HepG2 (cell line): ENCODE measurements around the gene NOP58. TPM values are rescaled to one million over a fixed set of nuclear protein-coding genes. Genes with fewer than 3 reads are reported as not detected.

Experiments used
- ATAC-seq: fragments of 200-7000 bp; cut with Tn5 transposase; 3 replicates; pipeline ENCODE4 v1.9.1; 2020; ENCODE audit warnings: mild to moderate bottlenecking, moderate library complexity
- BruUV-seq: library from RNA; stranded (reverse); fragments of 400-500 nt; replicated peaks from 2 replicates; lab custom pipeline; 2021; lab: Mats Ljungman, UMichigan
- CTCF ChIA-PET: fragments of 300-600 bp; formaldehyde crosslinking; extraction: SDS; loops from one replicate; lab custom pipeline; 2021; ENCODE audit warnings: low total read pairs, inconsistent platforms, low intra/inter-chr PET ratio; lab: Yijun Ruan, JAX
- POLR2A ChIA-PET: fragments of 350-600 bp; sonication (Branson Sonifier 250); formaldehyde crosslinking; loops from one replicate; lab custom pipeline; 2020; ENCODE audit warnings: antibody characterized with exemption, inconsistent platforms; lab: Yijun Ruan, JAX
- DNase-seq: peaks from one replicate; pipeline ENCODE4 v3.0.0-alpha.2; 2015; ENCODE audit warnings: low spot score
- FAIRE-seq: peaks from 3 replicates; lab custom pipeline; 2011; peaks lifted over from hg19 to GRCh38; lab: Jason Lieb, UNC
- H2AFZ ChIP-seq: one replicate; pipeline ENCODE4 v1.6.1; 2011; ENCODE audit warnings: low read length, inconsistent platforms
- H3K27ac ChIP-seq: fragments of 300-600 bp; 3 replicates; pipeline ENCODE4 v1.8.0; 2011; ENCODE audit warnings: mixed run types, mild to moderate bottlenecking, mixed read lengths, low read length, inconsistent platforms; ENCODE audit not compliant: insufficient read depth; ENCODE audit errors: extremely low read length
- H3K27me3 ChIP-seq, 2 experiments: fragments of 200-600 bp in 1 of 2; 2 replicates in 1 of 2; 3 replicates in 1 of 2; pipeline versions ENCODE4 v1.6.0 to v1.8.0; 2011; ENCODE audit warnings: low read length in 2 of 2, mild to moderate bottlenecking in 2 of 2, moderate library complexity in 2 of 2, inconsistent platforms in 1 of 2; ENCODE audit not compliant: insufficient read depth in 2 of 2, control insufficient read depth in 1 of 2
- H3K36me3 ChIP-seq, 2 experiments: fragments of 200-600 bp in 1 of 2; replicated peaks in 1 of 2; 2 replicates in 1 of 2; 3 replicates in 1 of 2; pipeline versions ENCODE4 v1.5.1 to v1.8.0; 2011; ENCODE audit warnings: low read length in 2 of 2, inconsistent platforms in 1 of 2; ENCODE audit not compliant: insufficient read depth in 2 of 2, control insufficient read depth in 1 of 2
- H3K4me1 ChIP-seq: 2 replicates; pipeline ENCODE4 v1.5.1; 2012; ENCODE audit warnings: low read length, inconsistent platforms; ENCODE audit not compliant: insufficient read depth
- H3K4me2 ChIP-seq: 2 replicates; pipeline ENCODE4 v1.6.0; 2011; ENCODE audit warnings: low read depth, low read length, inconsistent platforms
- H3K4me3 ChIP-seq, 3 experiments: fragments of 200-600 bp in 1 of 3; sonication (generic), shearing (Covaris generic) in 1 of 3; replicated peaks in 1 of 3; 2 replicates each; pipeline ENCODE4 v1.5.1; 2011 to 2016; ENCODE audit warnings: low read length in 3 of 3, inconsistent platforms in 2 of 3, low read depth in 2 of 3, mild to moderate bottlenecking in 2 of 3, control low read depth in 1 of 3, mixed read lengths in 1 of 3; ENCODE audit not compliant: insufficient read depth in 1 of 3
- H3K79me2 ChIP-seq: one replicate; pipeline ENCODE4 v1.6.1; 2011; ENCODE audit warnings: low read length, inconsistent platforms; ENCODE audit not compliant: insufficient read depth
- H3K9ac ChIP-seq: 2 replicates; pipeline ENCODE4 v1.6.0; 2011; ENCODE audit warnings: mild to moderate bottlenecking, low read depth, low read length, inconsistent platforms; ENCODE audit not compliant: insufficient read depth
- H3K9me3 ChIP-seq: 2 replicates; pipeline ENCODE4 v1.5.1; 2012; ENCODE audit warnings: mild to moderate bottlenecking, low read length
- H4K20me1 ChIP-seq: 2 replicates; pipeline ENCODE4 v1.6.0; 2011; ENCODE audit warnings: inconsistent platforms, mild to moderate bottlenecking, low read length, moderate library complexity; ENCODE audit not compliant: insufficient read depth
- ARID2 ChIP-seq: sonication (generic); formaldehyde crosslinking; IDR thresholded peaks from 2 replicates; pipeline ENCODE4 v1.8.1; 2022; ENCODE audit warnings: mild to moderate bottlenecking, missing genetic modification reagents, borderline replicate concordance
- HES4 ChIP-seq: sonication (generic); formaldehyde crosslinking; IDR thresholded peaks from 2 replicates; pipeline ENCODE4 v1.9.0; 2021; ENCODE audit warnings: mild to moderate bottlenecking, missing genetic modification reagents, borderline replicate concordance
- MAFF ChIP-seq: IDR thresholded peaks from 2 replicates; pipeline ENCODE4 v1.6.1; 2011; ENCODE audit warnings: low read depth, low read length, improper control_type of control experiment
- MAFK ChIP-seq, 2 experiments: IDR thresholded peaks in 1 of 2; conservative IDR thresholded peaks in 1 of 2; 2 replicates each; pipeline ENCODE4 v1.6.1; 2011; ENCODE audit warnings: improper control_type of control experiment in 2 of 2, low read length in 2 of 2
- MIER3 ChIP-seq: IDR thresholded peaks from 2 replicates; pipeline ENCODE4 v1.6.1; 2016; ENCODE audit warnings: missing compliant biosample characterization, borderline replicate concordance
- NFRKB ChIP-seq: fragments of 450-650 bp; IDR thresholded peaks from 2 replicates; pipeline ENCODE4 v1.6.1; 2017
- PCBP2 ChIP-seq: fragments of 200-400 bp; formaldehyde crosslinking; optimal IDR thresholded peaks from 2 replicates; pipeline ENCODE3; 2018; ENCODE audit warnings: low read length, low read depth; ENCODE audit not compliant: poor library complexity, severe bottlenecking
- POLR2G ChIP-seq: fragments of 200-400 bp; formaldehyde crosslinking; IDR thresholded peaks from 2 replicates; pipeline ENCODE4 v1.6.1; 2018; ENCODE audit warnings: mild to moderate bottlenecking, low read depth, low read length, moderate library complexity
- RBM22 ChIP-seq: fragments of 200-400 bp; formaldehyde crosslinking; optimal IDR thresholded peaks from 2 replicates; pipeline ENCODE3; 2017; ENCODE audit warnings: mild to moderate bottlenecking, low read length, moderate library complexity
- RFX5 ChIP-seq: IDR thresholded peaks from 2 replicates; pipeline ENCODE4 v1.6.1; 2011; ENCODE audit warnings: low read depth, low read length, improper control_type of control experiment
- SETDB1 ChIP-seq: sonication (generic); formaldehyde crosslinking; IDR thresholded peaks from 2 replicates; pipeline ENCODE4 v1.5.1; 2020; ENCODE audit warnings: missing genetic modification reagents, mild to moderate bottlenecking, borderline replicate concordance
- SP4 ChIP-seq: sonication (generic); formaldehyde crosslinking; IDR thresholded peaks from 2 replicates; pipeline ENCODE4 v1.8.1; 2023; ENCODE audit warnings: mild to moderate bottlenecking, missing genetic modification reagents
- WIZ ChIP-seq: sonication (generic); formaldehyde crosslinking; IDR thresholded peaks from 2 replicates; pipeline ENCODE4 v1.5.1; 2020; ENCODE audit warnings: mild to moderate bottlenecking, missing genetic modification reagents
- YEATS2 ChIP-seq: sonication (generic); formaldehyde crosslinking; IDR thresholded peaks from 2 replicates; pipeline ENCODE4 v1.4.0; 2020; ENCODE audit warnings: missing genetic modification reagents, borderline replicate concordance
- ZNF10 ChIP-seq: sonication (generic); formaldehyde crosslinking; IDR thresholded peaks from 2 replicates; pipeline ENCODE4 v1.4.0; 2020; ENCODE audit warnings: mild to moderate bottlenecking, low read depth, missing genetic modification reagents, borderline replicate concordance
- ZNF446 ChIP-seq: sonication (generic); formaldehyde crosslinking; IDR thresholded peaks from 2 replicates; pipeline ENCODE4 v1.5.0; 2020; ENCODE audit warnings: mild to moderate bottlenecking, missing genetic modification reagents
- ZNF605 ChIP-seq: sonication (generic); formaldehyde crosslinking; IDR thresholded peaks from 2 replicates; pipeline ENCODE4 v1.8.0; 2022; ENCODE audit warnings: mild to moderate bottlenecking, missing genetic modification reagents
- ZSCAN29 ChIP-seq: sonication (generic); formaldehyde crosslinking; conservative IDR thresholded peaks from 2 replicates; pipeline ENCODE4 v1.4.0; 2020; ENCODE audit warnings: mild to moderate bottlenecking, missing genetic modification reagents
- WGBS: methylation state at CpG from one replicate; pipeline ENCODE4 v1.1.6; 2017; ENCODE audit warnings: low lambda C conversion rate; 5-methylcytosine and 5-hydroxymethylcytosine counted together
- in situ Hi-C: cut with HindIII; loops from 2 replicates; pipeline ENCODE4 v1.10.0; 2017; ENCODE audit warnings: low pct_unique_long_range_greater_than_20kb; ENCODE audit not compliant: extremely low pct_ligation_motif_present
- intact Hi-C: fragments of 100-400 bp; cut with micrococcal nuclease; formaldehyde crosslinking; loops from one replicate; pipeline ENCODE4 v1.10.0; 2022; ENCODE audit not compliant: unreplicated experiment
- polyA plus RNA-seq, 8 experiments: library from polyadenylated mRNA; depleted of rRNA in 3 of 8; stranded (reverse) in 7 of 8; unstranded in 1 of 8; fragments of >200 nt; fragmentation: Illumina TruSeq in 4 of 8; extraction: Trizol in 4 of 8; gene quantifications; 2 replicates each; pipeline versions ENCODE4 v1.2.1 to v1.2.3, GENCODE V29; 2011 to 2016; ENCODE audit warnings: low read depth in 4 of 8, missing spikeins in 1 of 8, mixed read lengths in 1 of 8; ENCODE audit not compliant: insufficient read depth in 1 of 8
- total RNA-seq, 5 experiments: library from RNA; depleted of rRNA; stranded (reverse); fragments of >200 nt; fragmentation: Illumina TruSeq; extraction: Trizol; gene quantifications; 2 replicates each; pipeline ENCODE4 v1.2.3, GENCODE V29; 2016; ENCODE audit warnings: low read depth in 1 of 5
- TF ChIP-seq, protein P1 (sequence below): sonication (generic); formaldehyde crosslinking; IDR thresholded peaks from 2 replicates; pipeline ENCODE4 v1.8.0; 2022; ENCODE audit warnings: mild to moderate bottlenecking, missing genetic modification reagents; ENCODE audit not compliant: insufficient replicate concordance

NOP58 gene
- total and polyA plus RNA-seq, 2 of the 13 experiments (the other 11 are each of a cell fraction or from before 2014, with no cell fraction given), result 74.9 to 203 TPM

- ChIA-PET POLR2A (no interaction called here), CTCF (no interaction called here)
- intact Hi-C loops, result no loop called here
- no peak overlapping the region for H3K4me3 ChIP-seq
- FAIRE-seq (no peak), ATAC-seq (peak; percentile 31), DNase-seq (no peak)
- H4K20me1 ChIP-seq, result no peaks in the 10 kb centered on the region
- no TSS peak for BruUV-seq
- H3K9ac ChIP-seq, result no peak overlapping the region
- no peaks in the 10 kb centered on the region for H3K79me2 ChIP-seq
- no peaks in the 10 kb centered on the region for H3K27me3 ChIP-seq
- in situ Hi-C loops, result no loop called here
- no peak overlapping the region for H3K27ac ChIP-seq
- TF ChIP-seq POLR2G, result peak; percentile 48; the same call in 1 of the 2 replicates
- TF ChIP-seq ZSCAN29 (CRISPR knock-in tag), result no peak
- no peak for TF ChIP-seq PCBP2
- TF ChIP-seq MAFK (conservative IDR thresholded peaks at IDR 0.05 in 1 of 2, IDR thresholded peaks at IDR 0.05 in 1 of 2; ENCODE audit: low read length in 2 of 2), result 0 out of 4 replicates have a peak, but pooled peaks of 1 of the 2 experiments have one; percentile 14
- TF ChIP-seq ARID2 (CRISPR knock-in tag), result no peak
- TF ChIP-seq ZNF10 (CRISPR knock-in tag), result no peak
- TF ChIP-seq MIER3 (CRISPR knock-in tag), result no peak
- TF ChIP-seq SP4 (CRISPR knock-in tag), result 0 out of 2 replicates have a peak, but pooled peaks have one; percentile 22
- no peak for TF ChIP-seq WIZ (CRISPR knock-in tag)
- TF ChIP-seq ZNF446, result no peak
- TF ChIP-seq NFRKB, result no peak
- no peak for TF ChIP-seq HES4 (CRISPR knock-in tag)
- TF ChIP-seq, protein P1, sequence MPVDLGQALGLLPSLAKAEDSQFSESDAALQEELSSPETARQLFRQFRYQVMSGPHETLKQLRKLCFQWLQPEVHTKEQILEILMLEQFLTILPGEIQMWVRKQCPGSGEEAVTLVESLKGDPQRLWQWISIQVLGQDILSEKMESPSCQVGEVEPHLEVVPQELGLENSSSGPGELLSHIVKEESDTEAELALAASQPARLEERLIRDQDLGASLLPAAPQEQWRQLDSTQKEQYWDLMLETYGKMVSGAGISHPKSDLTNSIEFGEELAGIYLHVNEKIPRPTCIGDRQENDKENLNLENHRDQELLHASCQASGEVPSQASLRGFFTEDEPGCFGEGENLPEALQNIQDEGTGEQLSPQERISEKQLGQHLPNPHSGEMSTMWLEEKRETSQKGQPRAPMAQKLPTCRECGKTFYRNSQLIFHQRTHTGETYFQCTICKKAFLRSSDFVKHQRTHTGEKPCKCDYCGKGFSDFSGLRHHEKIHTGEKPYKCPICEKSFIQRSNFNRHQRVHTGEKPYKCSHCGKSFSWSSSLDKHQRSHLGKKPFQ (CRISPR knock-in tag), result no peak
- no peak for TF ChIP-seq YEATS2
- TF ChIP-seq RFX5, result no peak
- peak; percentile 75 for TF ChIP-seq RBM22
- TF ChIP-seq MAFF, result 0 out of 2 replicates have a peak, but pooled peaks have one; percentile 28
- TF ChIP-seq ZNF605 (CRISPR knock-in tag), result no peak
- no peak for TF ChIP-seq SETDB1 (CRISPR knock-in tag)
- TF ChIP-seq, all 625 proteins: peak for 5
- H3K9me3 ChIP-seq, result no peaks in the 10 kb centered on the region
- peaks cover 1 to 6% of the 10 kb centered on the region in 2 experiments; a peak in 2 of 5 replicates for H3K36me3 ChIP-seq
- no peaks in the 10 kb centered on the region for H3K4me1 ChIP-seq
- no peak overlapping the region for H3K4me2 ChIP-seq
- no peak overlapping the region for H2AFZ ChIP-seq
- 99% methylated on average over 4 of the region's 4 CpGs for WGBS
Measured at GRCh38 chr2:202311823-202312388, 46.3 kb downstream of the NOP58 start.
